CD4-positive, alpha-beta T cell (primary cell): ENCODE measurements around the gene ZNF576. TPM values are rescaled to one million over a fixed set of nuclear protein-coding genes. Genes with fewer than 3 reads are reported as not detected.
"Not testable (repeated sequence)": the region's sequence is repeated elsewhere in the genome, so short reads cannot be mapped to it uniquely, and the experiment has no call there.

Experiments used
- ATAC-seq: fragments of 200-7000 bp; cut with Tn5 transposase; one replicate; pipeline ENCODE4 v1.10.0; 2022; ENCODE audit warnings: mild to moderate bottlenecking; ENCODE audit not compliant: poor library complexity
- CTCF ChIA-PET: fragments of 350-600 bp; sonication (Branson Sonifier 250); formaldehyde crosslinking; loops from one replicate; lab custom pipeline; 2021; ENCODE audit warnings: antibody characterized with exemption, inconsistent platforms; lab: Charles Lee
- POLR2A ChIA-PET: fragments of 350-600 bp; sonication (Branson Sonifier 250); formaldehyde crosslinking; loops from one replicate; lab custom pipeline; 2021; ENCODE audit warnings: antibody characterized with exemption, inconsistent platforms; lab: Charles Lee
- DNase-seq, 14 experiments: peaks; one replicate each; pipeline ENCODE4 v3.0.0-alpha.2; 2013 to 2020; ENCODE audit warnings: mixed read lengths in 2 of 14
- H3K27ac ChIP-seq, 2 donors: one replicate each; pipeline versions ENCODE4 v1.5.1 to v1.7.0; 2013; ENCODE audit warnings: low read length in 2 of 2, low read depth in 1 of 2, mild to moderate bottlenecking in 1 of 2
- H3K27me3 ChIP-seq, 2 experiments: 1 replicate in 1 of 2; 2 replicates in 1 of 2; pipeline versions ENCODE4 v1.6.1 to v1.7.0; 2013; ENCODE audit warnings: low read length in 2 of 2, control low read depth in 1 of 2, mild to moderate bottlenecking in 1 of 2, moderate library complexity in 1 of 2; ENCODE audit not compliant: insufficient read depth in 2 of 2, control insufficient read depth in 1 of 2
- H3K36me3 ChIP-seq: one replicate; pipeline ENCODE4 v1.6.1; 2013; ENCODE audit warnings: low read length, control low read depth; ENCODE audit not compliant: insufficient read depth
- H3K4me1 ChIP-seq: one replicate; pipeline ENCODE4 v1.6.1; 2013; ENCODE audit warnings: low read length, control low read depth; ENCODE audit not compliant: insufficient read depth
- H3K4me3 ChIP-seq: one replicate; pipeline ENCODE4 v1.5.1; 2013; ENCODE audit warnings: mild to moderate bottlenecking, low read length, moderate library complexity
- H3K9me3 ChIP-seq, 2 experiments: 1 replicate in 1 of 2; 2 replicates in 1 of 2; pipeline versions ENCODE4 v1.6.1 to v1.7.0; 2013; ENCODE audit warnings: low read length in 2 of 2, mild to moderate bottlenecking in 2 of 2, control low read depth in 1 of 2, moderate library complexity in 1 of 2; ENCODE audit not compliant: control insufficient read depth in 1 of 2, insufficient read depth in 1 of 2
- H3K27ac Mint-ChIP-seq: one replicate; pipeline ENCODE4 v1.8.0; 2020; ENCODE audit warnings: mixed read lengths
- H3K27me3 Mint-ChIP-seq: one replicate; pipeline ENCODE4 v1.8.0; 2021; ENCODE audit warnings: mixed read lengths
- H3K36me3 Mint-ChIP-seq: one replicate; pipeline ENCODE4 v1.8.0; 2021; ENCODE audit warnings: low read depth, mixed read lengths
- H3K4me1 Mint-ChIP-seq: one replicate; pipeline ENCODE4 v1.8.0; 2021; ENCODE audit warnings: low read depth, mixed read lengths
- H3K4me3 Mint-ChIP-seq: one replicate; pipeline ENCODE4 v1.8.0; 2020; ENCODE audit warnings: mild to moderate bottlenecking, mixed read lengths
- H3K9me3 Mint-ChIP-seq: one replicate; pipeline ENCODE4 v1.8.0; 2020; ENCODE audit warnings: mixed read lengths
- intact Hi-C, 2 experiments: fragments of 100-400 bp; cut with DNase I in 1 of 2; cut with micrococcal nuclease in 1 of 2; formaldehyde crosslinking; loops; one replicate each; pipeline versions ENCODE4 v1.15.1 to v1.9.0; 2023 to 2025; cut with DNase I, micrococcal nuclease
- total RNA-seq, 174 experiments: library from RNA in 2 of 174; stranded (reverse) in 2 of 174; gene quantifications; one replicate each; pipeline ENCODE4 v1.2.3 and lab custom pipeline; 2021 to 2026
- TF ChIP-seq, protein P1 (sequence below): fragments of 200-600 bp; IDR thresholded peaks from one replicate; pipeline ENCODE4 v1.8.0; 2022; ENCODE audit warnings: antibody characterized with exemption, mild to moderate bottlenecking

ZNF576 gene
- total RNA-seq, 2 experiments from 2014 or later: 4.1 to 4.8 TPM

- ATAC-seq: no peak
- Mint-ChIP-seq H3K4me3 (no peak overlapping the region), H3K27me3 (peaks cover 35% of the 10 kb centered on the region), H3K27ac (no peak overlapping the region), H3K36me3 (no peaks in the 10 kb centered on the region), H3K4me1 (peaks cover 7% of the 10 kb centered on the region), H3K9me3 (no peaks in the 10 kb centered on the region)
- peaks cover 11 to 25% of the 10 kb centered on the region in 2 experiments for H3K27me3 ChIP-seq
- POLR2A ChIA-PET: no interaction called here
- CTCF ChIA-PET: no interaction called here
- TF ChIP-seq, protein P1, sequence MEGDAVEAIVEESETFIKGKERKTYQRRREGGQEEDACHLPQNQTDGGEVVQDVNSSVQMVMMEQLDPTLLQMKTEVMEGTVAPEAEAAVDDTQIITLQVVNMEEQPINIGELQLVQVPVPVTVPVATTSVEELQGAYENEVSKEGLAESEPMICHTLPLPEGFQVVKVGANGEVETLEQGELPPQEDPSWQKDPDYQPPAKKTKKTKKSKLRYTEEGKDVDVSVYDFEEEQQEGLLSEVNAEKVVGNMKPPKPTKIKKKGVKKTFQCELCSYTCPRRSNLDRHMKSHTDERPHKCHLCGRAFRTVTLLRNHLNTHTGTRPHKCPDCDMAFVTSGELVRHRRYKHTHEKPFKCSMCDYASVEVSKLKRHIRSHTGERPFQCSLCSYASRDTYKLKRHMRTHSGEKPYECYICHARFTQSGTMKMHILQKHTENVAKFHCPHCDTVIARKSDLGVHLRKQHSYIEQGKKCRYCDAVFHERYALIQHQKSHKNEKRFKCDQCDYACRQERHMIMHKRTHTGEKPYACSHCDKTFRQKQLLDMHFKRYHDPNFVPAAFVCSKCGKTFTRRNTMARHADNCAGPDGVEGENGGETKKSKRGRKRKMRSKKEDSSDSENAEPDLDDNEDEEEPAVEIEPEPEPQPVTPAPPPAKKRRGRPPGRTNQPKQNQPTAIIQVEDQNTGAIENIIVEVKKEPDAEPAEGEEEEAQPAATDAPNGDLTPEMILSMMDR: no peak
- H3K36me3 ChIP-seq: no peaks in the 10 kb centered on the region
- no peak overlapping the region for H3K4me3 ChIP-seq
- DNase-seq: no peak
- H3K27ac ChIP-seq: no peak overlapping the region
- intact Hi-C loops: loop anchor here in 1 of 2 experiments (5.0 kb wide), 1 partner anchor 78 kb away; no protein-coding TSS in a partner anchor
- H3K9me3 ChIP-seq: no peaks in the 10 kb centered on the region
- peaks cover 7% of the 10 kb centered on the region for H3K4me1 ChIP-seq
These were observed 37.7 kb downstream of the ZNF576 start for GRCh38 chr19:43634068-43634467.

DNA sequence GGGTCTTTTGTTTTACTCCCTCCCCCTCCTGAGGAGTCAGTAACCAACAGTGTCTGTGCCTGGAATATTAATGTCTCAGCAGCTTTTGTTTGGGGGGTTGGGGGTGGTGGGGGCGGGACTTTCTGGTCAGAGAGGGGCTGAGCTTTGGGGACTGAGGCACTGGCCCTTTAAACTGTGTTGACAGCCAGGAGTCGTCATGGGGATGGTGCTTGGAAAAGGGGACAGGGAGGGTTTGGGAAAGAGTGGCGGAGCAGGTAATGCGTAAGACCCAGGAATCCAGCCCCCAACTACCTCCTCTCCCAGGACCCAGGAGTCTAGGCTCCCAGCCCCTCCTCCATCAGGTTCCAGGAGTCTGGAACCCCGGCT is 38.1 kb downstream of the ZNF576 start:
- TF ChIP-seq, protein P1: no peak
- Histone ChIP-seq H3K4me1 (peaks cover 9% of the 10 kb centered on the region), H3K4me3 (no peak overlapping the region), H3K27me3 (peaks cover 11 to 27% of the 10 kb centered on the region in 2 experiments), H3K27ac (no peak overlapping the region), H3K9me3 (no peaks in the 10 kb centered on the region), H3K36me3 (no peaks in the 10 kb centered on the region)
- ChIA-PET POLR2A (no interaction called here), CTCF (no interaction called here)
- H3K27me3 Mint-ChIP-seq: peaks cover 37% of the 10 kb centered on the region
- ATAC-seq (no peak), DNase-seq (no peak)
- H3K4me1 Mint-ChIP-seq: peaks cover 9% of the 10 kb centered on the region
- no peak overlapping the region for H3K27ac Mint-ChIP-seq
- intact Hi-C loops: loop anchor here in 1 of 2 experiments (5.0 kb wide), 1 partner anchor 78 kb away; no protein-coding TSS in a partner anchor
- H3K9me3 Mint-ChIP-seq: no peaks in the 10 kb centered on the region
- H3K4me3 Mint-ChIP-seq: no peak overlapping the region
- H3K36me3 Mint-ChIP-seq: no peaks in the 10 kb centered on the region

DNA sequence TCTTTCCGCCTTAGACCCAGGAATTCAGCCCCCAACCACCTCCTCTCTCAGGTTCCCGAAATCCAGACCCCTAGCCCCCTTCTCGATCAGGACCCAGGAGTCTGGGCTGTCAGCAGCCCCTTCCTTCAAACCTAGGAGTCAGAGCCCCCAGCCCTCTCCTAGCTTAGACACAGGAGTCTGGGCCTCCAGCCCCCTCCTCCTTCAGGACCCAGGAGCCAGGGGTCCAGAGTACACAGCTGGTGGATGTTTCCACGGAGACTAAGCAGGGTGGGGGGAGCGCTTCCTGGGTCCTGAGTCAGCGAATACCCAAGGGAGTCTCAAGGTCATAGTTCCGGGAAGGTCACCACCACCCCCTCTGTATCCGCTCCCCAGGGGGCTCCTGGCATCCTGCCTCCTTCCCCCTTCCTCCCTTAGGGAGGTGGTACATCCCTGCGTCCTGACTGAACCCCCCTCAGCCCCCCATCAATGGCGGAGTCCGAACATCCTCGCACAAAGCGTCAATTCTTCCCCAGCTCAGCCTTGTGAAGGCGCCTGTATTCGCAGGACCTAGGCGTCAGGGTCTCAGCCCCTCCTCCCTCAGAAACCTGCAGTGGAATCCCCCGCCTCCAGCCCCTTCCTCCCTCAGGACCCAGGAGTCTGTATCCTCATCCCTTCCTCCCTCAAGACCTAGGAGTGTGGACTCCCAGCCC is 38.6 kb downstream of the ZNF576 start:
- H3K36me3 ChIP-seq: no peaks in the 10 kb centered on the region
- peaks cover 12% of the 10 kb centered on the region for H3K4me1 ChIP-seq
- DNase-seq (no peak), ATAC-seq (no peak)
- CTCF ChIA-PET: no interaction called here
- Mint-ChIP-seq H3K9me3 (no peaks in the 10 kb centered on the region), H3K27ac (no peak overlapping the region), H3K27me3 (peaks cover 37% of the 10 kb centered on the region), H3K36me3 (no peaks in the 10 kb centered on the region), H3K4me1 (peaks cover 9% of the 10 kb centered on the region), H3K4me3 (no peak overlapping the region)
- H3K27me3 ChIP-seq: peaks cover 11 to 27% of the 10 kb centered on the region in 2 experiments
- intact Hi-C loops: loop anchor here in 1 of 2 experiments (5.0 kb wide), 1 partner anchor 77 kb away; no protein-coding TSS in a partner anchor
- no peaks in the 10 kb centered on the region for H3K9me3 ChIP-seq
- no peak overlapping the region for H3K27ac ChIP-seq
- no peak overlapping the region for H3K4me3 ChIP-seq
- TF ChIP-seq, protein P1: no peak
- POLR2A ChIA-PET: no interaction called here

DNA sequence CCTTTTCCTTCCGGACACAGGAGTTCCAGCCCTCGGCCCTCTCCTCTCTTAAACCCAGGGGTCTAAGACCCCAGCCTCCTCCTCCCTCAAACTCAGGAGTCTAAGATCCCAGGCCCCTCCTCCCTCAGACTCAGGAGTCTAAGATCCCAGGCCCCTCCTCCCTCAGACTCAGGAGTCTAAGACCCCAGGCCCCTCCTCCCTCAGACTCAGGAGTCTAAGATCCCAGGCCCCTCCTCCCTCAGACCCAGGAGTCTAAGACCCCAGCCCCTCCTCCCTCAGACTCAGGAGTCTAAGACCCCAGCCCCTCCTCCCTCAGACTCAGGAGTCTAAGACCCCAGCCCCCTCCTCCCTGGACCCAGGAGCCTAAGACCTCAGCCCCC is 39.2 kb downstream of the ZNF576 start:
- POLR2A ChIA-PET: not testable (repeated sequence)
- H3K27me3 Mint-ChIP-seq: peaks cover 37% of the 10 kb centered on the region

More for the DNA sequence above, 39.2 kb downstream of the ZNF576 start:
- intact Hi-C loops, H3K36me3 Mint-ChIP-seq, ATAC-seq, H3K9me3 Mint-ChIP-seq, DNase-seq, H3K27ac ChIP-seq, H3K4me3 ChIP-seq, H3K4me3 Mint-ChIP-seq, H3K27ac Mint-ChIP-seq, H3K9me3 ChIP-seq, CTCF ChIA-PET, H3K36me3 ChIP-seq: not testable (repeated sequence)
- H3K4me1 ChIP-seq: peaks cover 17% of the 10 kb centered on the region
- H3K4me1 Mint-ChIP-seq: peaks cover 11% of the 10 kb centered on the region
- peaks cover 11 to 27% of the 10 kb centered on the region in 2 experiments for H3K27me3 ChIP-seq
